HG02943 (cell line): Measurements from ENCODE around the gene PTPN22.
"Not testable (repeated sequence)": the region's sequence is repeated elsewhere in the genome, so short reads cannot be mapped to it uniquely, and the experiment has no call there.

Source experiments
- ATAC-seq: cut with Tn5 transposase; IDR thresholded peaks from one replicate; pipeline ENCODE4 v1.9.1; 2021; ENCODE audit warnings: mild to moderate bottlenecking, low read depth, moderate library complexity; ENCODE audit not compliant: unreplicated experiment

Gene PTPN22

DNA sequence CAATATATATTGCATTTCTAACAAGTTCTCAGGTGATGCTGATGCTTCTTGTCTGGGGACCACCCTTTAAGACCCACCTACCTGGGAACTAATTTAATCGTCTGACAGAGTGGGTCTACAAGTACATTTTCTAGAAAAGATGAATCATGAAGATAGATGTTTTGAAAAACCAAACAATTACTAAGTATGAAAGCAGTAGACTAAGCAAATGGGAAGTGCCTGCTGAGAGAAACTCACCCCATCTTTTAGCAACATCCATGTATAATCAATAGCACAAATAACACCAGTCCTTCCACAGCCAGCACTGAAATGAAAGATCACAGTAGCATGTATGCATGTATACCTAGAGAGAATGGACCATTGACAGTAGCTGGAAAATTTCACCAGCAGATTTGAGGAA is 17.3 kb downstream of the PTPN22 start:
- ATAC-seq, result no peak

DNA sequence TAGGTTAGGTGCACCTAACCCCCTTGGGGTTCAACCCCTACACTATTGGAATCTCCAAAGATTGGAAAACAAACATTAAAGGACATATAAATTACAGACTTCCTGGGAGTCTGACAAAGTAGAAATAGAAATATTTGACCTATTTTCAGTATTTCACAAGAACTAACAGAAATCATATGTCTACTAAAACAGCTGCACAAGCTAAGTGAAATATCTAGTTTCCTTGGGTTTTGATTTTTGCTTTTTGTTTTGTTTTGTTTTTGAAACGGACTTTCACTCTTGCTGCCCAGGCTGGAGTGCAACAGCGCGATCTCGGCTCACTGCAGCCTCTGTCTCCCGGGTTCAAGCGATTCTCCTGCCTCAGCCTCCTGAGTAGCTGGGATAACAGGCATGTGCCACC is 18.8 kb downstream of the PTPN22 start:
- ATAC-seq, result not testable (repeated sequence)

DNA sequence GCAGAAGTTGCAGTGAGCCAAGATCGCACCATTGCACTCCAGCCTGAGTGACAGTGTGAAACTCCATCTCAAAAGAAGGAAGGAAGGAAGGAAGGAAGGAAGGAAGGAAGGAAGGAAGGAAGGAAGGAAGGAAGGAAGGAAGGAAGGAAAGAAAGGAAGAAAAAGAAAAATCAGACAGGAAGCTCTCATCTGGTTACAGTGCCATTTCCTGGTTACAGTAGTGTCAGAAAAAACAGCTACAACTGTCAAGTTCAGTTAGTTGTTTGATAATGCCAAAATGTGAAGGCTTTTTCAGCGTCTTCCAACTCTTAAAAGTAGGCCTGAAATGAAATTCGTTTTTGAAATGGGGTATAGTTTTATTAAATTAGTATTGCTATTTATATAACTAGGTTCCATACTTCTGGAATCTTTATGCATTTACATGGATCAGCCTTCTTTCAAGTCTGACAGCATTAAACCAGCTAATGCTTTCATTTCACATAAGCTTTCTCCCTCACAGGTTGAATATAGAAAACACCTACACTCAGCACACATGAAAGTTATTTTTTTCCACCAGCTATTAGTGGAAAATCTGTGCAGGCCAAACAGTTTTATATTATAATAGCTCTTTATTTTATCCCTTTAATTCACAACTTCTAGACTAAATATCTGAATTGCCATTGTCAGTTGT is 21.2 kb downstream of the PTPN22 start:
- ATAC-seq, result no peak

DNA sequence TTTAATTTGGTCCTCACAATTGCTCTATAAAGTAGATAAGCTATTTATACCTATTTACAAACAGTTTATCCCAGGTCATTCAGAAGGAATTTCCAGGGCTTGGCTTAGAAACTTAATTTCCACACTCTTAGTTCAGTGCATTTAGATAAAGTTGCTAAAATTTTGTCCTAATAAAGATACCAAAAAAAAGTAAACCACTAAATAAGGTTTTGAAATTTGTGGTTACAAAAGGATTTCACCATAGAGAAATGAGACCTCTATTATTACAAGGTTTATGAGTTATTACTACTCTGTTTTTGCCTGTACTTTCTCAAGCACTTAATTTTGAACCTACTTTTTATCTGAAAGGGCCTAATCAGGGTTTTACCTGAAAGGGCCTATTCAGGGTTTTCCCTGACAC is 22.4 kb downstream of the PTPN22 start:
- no peak for ATAC-seq

DNA sequence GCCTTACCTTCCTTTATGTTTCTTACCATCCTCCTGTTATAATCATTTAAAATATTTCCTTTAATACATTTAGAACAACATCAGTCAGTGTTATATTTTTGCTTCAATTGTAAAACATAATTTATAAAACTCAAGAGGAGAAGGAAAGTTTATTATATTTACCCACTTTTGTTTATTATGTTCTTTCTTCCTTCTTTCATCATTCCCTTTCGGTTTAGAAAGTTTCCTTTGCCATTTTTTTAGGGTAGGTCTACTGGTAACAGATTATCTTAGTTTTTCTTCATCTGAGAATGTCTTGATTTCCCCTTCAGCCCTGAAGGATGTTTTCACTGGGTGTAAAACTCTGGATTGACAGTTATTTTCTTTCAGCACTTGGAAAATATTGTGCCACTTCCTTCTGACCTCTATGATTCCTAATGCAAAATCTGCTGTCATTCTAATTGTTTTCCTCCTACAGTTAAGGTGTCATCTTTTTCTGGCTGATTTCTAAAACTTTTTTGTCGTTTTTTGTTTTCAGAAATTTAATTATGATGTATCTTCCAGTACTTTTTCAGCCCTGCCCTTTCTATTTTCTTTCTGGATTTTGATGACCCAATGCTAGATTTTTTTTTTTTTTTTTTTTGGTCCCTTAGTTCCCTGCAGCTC is 25.0 kb downstream of the PTPN22 start:
- ATAC-seq, result no peak

DNA sequence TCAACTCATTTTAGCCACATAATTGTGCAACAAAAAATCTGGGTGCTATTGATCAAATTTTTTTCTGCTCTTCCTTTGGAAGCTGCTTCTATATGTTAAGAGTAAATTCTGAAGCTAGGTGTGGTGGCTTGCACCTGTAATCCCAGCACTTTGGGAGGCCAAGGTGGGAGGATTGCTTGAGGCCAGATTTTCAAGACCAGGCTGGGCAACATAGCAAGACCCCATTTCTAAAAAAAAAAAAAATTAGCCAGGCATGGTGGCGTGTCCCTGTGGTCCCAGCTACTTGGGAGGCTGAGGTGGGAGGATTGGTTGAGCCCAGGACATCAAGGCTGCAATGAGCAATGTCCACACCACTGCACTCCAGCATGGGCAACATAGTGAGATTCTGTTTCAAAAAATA is 35.0 kb downstream of the PTPN22 start:
- no peak for ATAC-seq

DNA sequence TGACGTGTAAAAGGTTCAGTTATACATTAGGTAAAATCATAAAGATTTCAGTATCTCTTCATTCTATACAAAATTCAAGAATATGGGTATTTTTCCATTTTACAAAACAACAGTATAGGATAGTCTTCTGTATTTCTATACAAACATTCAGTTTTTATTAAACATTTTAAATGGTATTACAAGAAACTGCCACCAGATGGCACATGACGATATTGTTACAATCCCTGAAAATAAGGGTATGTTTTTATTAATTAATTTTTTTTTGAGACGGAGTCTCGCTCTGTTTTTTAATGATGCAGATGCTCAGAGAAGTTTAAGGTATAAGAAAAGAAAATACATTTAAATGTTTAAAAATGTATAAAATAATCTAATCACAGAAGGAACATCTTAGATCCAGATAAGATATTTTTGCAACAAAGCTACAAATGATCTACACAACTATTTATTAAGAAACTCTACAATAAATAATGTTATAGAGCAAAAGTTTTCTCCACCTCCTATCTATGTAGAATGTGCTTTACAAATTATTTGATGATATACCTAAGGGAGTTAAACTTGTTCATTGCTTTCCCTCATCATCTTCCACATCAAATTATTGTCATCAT is 35.7 kb downstream of the PTPN22 start:
- no peak for ATAC-seq

DNA sequence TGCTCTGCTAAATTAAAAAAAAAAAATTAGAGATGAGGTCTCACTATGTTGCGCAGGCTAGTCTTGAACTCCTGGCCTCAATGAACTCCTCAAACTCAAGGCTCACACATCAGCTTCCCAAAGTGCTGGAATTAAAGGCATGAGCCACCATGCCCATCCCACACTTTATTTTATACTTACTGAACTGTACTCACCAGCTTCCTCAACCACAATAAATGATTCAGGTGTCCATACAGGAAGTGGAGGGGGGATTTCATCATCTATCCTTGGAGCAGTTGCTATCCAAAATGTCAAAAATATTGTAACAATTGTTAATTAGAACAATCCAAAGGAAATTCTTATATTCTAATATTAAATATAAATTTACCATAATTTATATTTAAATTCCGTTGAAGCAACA is 36.8 kb downstream of the PTPN22 start:
- ATAC-seq, result no peak

DNA sequence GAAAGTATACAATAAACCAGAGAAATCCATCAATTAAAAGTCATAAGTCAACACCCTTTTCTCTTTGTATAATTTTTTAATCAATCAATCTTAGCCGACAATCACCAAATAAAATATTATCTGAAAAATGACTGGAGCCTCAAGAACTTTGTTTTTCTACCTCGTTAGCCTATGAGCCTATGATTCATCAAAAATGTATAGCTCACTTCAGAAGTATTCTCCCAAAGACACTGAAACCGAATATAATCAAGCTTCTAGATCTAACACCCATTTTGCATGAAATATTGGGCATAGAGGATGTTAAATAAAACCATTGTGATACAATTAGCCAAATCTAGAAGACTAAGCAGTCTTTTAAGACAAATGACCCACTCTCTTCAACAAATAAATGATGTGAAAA is 41.5 kb downstream of the PTPN22 start:
- ATAC-seq, result no peak

DNA sequence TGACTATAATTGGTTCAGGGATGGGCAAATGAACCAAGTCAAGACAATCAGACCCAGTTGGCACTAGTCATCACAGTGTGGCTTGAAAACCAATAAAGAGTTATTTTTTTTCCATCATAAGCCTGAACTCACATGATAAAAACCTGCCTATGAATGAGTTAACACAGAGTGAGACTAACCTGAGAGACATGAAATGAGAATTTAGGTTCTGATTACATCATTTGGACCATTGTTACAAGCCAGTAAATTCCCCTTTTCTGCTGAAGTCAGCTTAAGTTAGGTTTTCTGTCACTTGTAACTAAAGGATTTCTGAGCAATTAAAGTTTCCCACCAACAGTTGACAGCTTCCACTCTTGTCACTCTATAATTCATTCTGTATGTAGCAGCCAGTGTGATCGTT is 49.6 kb downstream of the PTPN22 start:
- no peak for ATAC-seq

DNA sequence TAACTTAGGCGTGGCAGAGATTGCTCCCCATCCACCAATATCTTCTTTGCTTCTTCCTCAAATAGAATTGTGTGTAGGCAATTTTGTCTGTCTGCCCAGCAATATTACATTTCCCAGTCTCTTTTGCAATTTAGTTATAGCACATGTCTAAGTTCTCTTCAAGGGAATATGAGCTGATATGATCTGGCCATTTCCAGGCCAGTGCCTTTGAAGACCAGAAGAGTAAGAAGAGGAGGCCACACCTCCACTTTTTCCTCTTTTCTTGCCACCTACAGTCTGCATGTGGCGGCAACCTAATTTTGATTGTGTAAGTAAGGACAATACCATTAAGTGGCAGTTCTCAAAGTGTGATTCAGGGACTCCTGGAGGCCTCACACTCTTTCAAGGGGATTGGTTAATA is 52.9 kb downstream of the PTPN22 start:
- ATAC-seq, result no peak

DNA sequence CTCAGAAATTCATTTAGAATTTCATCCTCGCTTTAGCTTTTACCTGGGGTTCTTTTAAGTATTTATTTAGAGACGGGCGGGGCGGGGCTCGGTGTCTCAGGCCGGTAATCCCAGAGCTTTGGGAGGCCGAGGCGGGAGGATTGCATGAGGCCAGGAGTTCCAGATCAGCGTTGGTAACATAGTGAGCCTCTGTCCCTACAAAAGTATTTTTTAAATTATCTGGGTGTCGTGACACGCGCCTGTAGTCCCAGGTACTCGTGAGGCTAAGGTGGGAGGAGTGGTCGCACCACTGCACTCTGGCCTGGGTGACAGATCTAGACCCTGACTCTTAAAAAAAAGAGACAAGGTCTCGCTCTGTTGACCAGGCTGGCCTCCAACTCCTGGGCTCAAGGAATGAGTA is 58.3 kb downstream of the PTPN22 start:
- no peak for ATAC-seq

DNA sequence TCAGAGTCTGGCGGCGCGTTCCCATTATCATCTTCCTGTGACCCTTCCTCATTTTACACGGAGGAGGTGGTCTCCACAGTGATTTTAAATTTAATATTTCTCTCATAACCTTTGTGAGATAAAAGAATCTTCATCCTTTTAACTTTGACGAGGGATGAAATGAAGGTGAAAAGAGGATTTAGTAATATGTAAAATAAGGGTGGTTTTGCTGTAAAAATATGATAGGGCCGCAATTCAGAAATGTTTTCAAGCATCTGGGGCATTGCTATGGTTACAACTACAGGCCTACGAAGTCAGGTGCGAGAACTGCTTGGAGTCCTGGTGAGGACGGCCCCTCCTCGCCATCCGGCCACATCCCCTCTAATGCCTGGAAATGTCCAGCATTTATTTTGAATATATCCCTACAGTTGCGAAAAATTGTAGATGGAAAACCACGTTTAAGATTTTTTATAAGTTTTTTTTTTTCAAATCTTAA is 58.8 kb downstream of the PTPN22 start:
- ATAC-seq, result no peak

DNA sequence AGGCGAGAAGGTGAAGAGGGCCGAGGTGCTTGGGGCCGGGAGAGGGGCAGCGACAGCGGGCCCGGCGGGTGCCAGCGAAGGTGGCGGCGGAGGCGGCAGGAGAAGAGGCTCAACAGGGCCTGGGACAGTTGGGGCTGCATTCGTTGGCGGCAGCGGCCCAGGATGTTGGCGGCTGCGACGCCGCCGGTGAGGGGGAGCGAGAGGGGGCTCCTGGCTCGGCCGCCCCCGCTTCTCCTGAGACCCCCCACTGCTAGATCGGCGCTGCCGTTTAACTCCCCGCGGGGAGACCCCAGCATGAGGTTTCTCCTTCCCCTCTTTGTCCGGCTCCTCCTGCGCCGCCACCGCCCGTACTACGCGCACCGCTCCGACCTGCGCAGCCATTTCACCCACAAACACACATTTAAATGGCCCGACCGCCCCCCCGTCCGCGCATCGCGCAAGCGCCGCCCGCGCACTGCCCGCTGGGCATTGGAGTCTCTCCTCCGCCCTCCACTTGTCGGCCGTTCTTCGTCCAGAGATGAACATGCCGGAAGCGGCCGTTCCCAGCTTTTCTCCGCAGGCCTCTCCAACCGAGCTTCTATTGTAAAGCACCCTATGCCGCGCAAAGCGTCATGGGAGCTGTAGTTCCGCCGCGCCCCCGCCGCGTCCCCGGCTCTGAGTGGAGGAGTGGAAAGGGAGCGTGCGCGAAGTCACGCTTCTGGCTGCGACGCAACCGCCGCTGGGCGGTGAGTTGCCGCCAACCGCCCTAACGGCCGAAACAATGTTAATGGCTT is 59.4 kb downstream of the PTPN22 start, which contains the start of gene RSBN1:
Gene RSBN1, minus strand, starts transcription at position 589 of the 773 bp plus-strand sequence. Its CDS starts 64 bp downstream, at position 525.
- peak; percentile 93 for ATAC-seq

DNA sequence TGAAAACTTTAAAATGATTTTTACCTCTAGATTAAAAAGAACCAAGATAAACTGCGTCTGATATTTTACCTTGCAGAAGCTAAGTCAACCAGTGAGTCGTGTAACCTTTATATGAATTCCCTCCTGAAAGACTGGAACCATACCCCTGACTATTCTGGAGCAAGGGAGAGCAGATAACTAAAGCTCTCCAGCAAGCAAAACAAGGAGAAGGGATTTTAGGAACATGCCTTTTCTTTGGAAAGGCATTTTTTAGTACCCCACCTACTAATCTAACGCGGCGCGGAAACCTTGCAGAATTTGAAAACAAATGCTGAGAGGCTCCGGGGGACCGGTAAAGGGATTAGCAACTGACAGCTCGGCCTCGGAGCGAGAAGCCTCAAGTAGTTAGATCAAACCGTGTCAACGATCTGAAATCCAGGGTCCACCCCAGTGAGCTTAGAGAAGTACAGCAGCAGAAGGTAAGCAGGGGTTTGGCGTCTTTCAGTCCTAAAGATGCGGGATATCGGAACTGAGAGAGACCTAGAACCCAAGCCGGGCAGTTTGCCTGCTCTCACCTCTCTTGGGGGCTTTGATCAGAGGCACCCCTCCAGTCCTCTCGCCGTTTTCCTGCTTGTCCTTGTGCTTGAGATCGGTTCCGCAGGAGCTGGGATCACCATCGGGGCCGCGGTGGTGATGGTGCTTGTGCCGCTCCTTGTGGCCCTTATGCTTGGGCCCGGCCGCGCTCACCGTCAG is 60.2 kb downstream of the PTPN22 start:
- peak; percentile 30 for ATAC-seq

DNA sequence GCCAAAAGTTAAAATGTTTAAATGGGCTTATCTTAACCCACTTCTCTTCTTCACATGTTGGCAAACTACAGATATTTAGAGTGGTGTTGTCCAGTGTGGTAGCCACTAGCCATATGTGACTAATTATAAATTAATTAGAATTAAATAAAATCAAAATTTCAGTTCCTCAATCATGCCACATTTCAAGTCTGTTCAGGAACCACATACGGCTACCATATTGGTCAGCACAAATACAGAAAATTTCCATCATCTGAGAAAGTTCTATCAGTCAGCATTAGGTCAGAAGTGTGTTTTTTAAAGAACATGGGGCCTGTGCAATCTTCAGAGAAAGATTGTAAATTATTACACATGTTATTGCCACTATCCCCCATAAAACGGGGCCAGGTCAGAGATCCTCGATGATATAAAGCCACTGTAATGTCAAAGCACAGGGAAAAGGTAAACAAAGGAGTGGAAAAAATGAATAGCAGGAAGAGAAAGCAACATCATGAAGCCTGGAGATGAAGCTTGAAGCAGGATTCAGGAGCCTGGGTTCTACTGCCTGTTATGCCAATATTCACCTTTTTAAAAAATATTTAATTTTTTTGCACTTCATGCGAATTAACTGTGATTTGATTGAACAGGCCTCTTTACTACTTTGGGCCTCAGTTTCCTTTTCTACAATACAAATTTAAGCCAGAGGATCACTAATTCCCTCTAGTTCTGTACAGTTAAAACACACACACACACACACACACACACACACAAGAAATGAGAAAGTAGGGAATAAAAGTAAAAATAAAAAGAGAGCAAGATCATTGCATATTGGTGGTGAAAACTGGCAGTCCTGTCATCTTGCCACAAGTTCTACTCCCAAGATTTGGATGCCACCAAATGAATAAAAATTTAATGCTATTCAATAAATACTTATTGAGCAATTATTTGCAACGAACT is 61.6 kb downstream of the PTPN22 start:
- ATAC-seq, result no peak

DNA sequence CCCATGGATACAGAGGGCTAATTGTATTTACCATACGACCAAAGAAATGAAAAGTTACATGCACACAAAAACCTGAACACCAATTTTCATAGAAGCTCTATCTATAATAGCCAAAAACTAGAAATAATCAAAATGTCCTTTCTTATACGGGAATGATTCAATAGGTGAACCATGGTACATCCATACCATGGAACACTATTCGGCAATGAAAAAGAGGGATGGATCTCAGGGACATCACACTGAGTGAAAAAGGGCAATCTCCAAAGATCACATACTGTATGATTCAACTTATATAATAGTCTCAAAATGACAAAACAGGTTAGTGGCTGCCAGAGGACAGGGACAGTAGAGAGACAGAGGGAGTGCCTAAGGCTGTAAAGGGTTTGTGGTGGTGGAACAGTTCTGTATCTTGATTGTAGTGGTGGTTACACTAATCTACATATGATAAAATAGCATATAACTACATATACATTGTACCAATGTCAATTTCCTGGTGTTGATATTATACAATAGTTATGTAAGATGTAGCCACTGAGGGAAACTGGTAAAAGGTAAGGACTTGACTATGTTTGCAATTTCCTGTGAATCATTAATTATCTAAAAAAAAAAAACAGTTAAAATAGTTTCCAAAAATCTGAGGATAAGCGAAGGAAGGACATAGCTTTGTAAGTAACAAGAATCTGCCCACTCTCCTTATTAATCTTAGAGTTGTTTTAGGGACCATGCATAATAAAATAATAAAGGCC is 62.9 kb downstream of the PTPN22 start:
- ATAC-seq, result no peak

DNA sequence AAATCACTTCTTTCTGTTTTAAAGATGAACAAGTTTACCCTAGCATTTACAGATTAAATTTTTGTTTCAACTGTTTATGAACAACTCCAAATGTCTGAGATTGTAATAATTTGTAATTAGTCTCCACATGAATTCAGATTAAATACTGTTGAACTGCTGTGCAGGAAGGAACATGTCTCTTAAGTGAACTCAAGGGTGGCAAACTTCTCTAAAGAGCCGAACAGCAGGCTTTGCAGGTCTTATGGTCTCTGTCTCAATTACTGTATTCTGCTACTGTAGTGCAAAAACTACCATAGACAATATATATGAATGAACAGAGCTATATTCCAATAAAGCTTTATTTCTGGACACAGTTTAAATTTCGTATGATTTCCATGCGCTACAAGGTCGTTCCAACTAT is 65.9 kb downstream of the PTPN22 start:
- ATAC-seq, result no peak

DNA sequence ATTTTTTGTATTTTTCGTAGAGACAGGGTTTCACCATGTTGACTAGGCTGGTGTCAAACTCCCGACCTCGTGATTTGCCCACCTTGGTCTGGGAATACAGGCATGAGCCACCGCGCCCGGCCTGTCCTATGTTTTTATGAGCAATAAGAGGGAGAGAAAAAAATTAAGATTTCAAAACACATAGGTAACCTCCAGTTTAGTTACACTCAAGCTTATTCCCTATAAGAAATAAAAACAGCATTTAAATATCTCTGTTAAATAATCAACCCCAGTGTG is 66.3 kb downstream of the PTPN22 start:
- ATAC-seq, result no peak
